Effector CD8-positive, alpha-beta T cell (primary cell): ENCODE results near the gene RNU5D-1.
A peak's percentile ranks its signal among the peaks of the same experiment; 100 is the strongest.
"Not testable (repeated sequence)": the region's sequence is repeated elsewhere in the genome, so short reads cannot be mapped to it uniquely, and the experiment has no call there.

Experiments used
- DNase-seq: peaks from one replicate; lab custom pipeline; 2025; lab: John Stamatoyannopoulos, UW

The RNU5D-1 gene

DNA sequence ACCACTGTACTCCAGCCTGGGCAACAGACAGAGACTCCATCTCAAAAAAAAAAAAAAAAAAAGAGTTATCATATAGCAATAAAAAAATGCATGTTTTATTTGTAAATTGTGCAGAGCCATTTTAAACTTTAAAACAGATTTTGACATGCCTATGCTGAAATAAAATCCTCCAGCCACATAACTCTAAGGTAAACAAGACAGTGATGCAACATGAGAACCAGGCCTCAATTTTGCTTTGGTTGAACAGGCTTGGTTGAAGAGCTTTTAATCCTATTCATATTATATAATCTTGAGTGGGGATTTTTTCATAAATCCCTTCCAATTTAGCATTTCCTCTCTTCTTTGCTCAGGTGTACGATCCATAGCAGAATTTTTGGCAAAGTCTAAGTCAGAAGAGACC is 30.4 kb downstream of the RNU5D-1 start:
- no peak for DNase-seq

DNA sequence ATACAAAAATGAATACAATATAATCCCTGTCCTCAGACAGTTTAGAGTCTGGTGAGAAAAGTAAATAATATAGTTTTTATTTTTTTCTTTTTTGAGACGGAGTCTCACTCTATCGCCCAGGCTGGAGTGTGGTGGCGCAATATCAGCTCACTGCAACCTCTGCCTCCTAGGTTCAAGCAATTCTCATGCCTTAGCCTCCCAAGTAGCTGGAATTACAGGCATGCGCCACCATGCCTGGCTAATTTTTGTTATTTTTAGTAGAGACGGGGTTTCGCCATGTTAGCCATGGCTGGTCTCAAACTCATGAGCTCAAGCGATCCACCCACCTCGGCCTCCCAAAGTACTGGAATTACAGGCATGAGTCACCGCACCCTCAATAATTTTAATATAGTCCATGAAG is 31.6 kb downstream of the RNU5D-1 start:
- not testable (repeated sequence) for DNase-seq

DNA sequence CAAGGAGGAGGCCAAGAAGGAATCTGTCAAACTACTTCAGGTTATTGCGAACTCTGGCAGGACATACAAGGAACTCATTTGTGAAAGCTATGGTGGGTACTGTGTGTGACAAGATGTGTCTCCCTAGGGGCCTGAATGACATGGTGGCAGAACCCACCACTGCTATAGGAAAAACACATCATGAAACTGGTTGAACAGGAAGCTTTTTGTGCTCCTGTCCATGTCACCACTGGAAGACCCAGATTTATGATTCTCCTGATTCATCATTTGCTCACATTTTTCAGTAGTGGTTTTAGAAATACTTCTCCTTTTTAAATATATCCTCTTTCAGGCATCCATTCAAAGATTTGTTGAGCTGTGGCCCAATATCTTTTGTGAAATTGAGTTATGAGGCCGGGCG is 32.8 kb downstream of the RNU5D-1 start:
- no peak for DNase-seq

DNA sequence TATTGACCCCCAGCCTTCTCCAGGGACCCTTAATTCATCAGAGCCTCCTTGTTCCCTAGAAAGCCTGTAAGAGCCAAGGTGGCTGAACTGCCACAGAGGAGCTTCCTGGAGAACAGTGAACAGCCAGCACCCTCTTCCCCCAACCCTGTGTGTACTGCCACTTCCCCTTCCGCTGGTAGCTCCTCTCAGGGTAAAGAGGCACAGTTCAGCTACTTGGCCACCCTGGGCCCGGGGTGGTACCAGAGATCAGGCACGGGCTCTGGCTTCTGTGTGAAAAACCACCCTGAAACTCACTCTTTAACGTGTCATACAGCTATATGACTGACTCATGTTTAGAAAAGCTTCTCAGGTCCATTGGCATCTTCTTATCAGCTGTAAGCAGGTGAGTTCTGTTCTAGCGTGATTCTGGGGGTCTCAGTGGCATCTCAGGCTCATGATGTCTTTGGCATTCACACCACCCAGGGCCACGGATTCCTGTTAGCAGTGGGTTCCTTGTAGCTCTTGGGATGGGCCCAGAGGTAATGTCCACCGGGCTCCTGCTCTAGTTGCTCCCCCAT is 34.1 kb downstream of the RNU5D-1 start:
- peak; percentile 10 for DNase-seq

DNA sequence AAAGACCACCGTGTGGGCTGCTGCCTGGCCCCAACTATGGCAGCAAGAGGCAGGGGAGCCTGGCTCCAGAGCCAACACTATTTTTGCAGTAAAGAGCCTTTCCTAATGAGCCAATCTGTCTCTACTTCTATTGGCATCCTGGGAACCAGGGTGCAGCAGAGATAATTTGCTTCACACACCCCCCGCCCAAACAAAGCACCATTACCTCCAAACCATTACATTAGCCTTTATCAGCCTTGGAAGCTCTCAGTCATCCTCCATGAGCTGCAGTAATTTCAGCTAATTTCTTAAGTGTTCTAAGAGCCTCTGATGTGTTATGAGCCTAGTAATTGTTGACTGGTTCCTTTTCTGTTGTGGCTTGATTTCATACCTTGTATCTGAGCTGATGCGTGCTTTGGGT is 34.9 kb downstream of the RNU5D-1 start:
- no peak for DNase-seq

DNA sequence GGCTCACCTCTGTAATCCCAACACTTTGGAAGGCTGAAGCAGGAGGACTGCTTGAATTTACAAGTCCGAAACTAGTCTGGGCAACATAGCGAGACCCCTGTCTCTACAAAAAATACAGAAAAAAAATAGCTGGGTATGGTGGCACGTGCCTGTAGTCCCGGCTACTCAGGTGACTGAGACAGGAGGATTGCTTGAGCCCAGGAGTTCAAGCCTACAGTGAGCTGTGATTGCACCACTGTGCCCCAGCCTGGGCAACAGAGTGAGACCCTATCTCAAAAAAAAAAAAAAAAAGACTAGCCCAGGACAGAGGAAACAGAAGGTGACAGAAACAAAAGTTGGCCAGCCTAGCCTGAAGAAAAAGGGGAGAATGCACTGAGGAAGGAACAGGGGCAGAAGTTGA is 35.3 kb downstream of the RNU5D-1 start:
- DNase-seq, result no peak

DNA sequence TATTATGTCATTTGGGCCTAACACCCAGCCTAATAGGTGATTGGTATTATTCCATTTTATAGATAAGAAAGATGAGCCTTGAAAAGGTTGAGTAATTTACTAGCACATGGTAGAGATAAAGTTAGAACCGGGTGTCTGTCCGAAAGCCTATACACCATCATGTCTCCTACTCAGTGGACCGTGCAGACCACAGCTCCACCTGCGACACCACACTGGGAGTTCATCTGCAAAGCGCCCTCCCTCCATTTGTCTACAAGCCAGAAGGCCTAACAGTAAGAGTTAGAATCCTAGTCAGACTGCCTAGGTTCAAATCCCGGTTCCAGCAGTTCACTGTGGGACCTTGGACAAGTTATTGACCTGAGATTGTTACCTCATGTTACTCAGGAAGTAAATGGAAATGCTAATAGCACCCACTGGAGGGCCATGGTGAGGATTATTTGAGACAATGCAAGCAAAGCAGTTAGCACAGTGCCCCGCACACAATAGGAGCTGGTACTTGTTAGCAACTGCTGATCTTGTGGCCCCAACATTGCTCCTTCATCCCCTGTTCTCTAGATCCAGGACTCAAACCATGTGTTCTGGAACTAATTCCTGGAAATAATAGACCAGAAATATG is 36.0 kb downstream of the RNU5D-1 start:
- no peak for DNase-seq

DNA sequence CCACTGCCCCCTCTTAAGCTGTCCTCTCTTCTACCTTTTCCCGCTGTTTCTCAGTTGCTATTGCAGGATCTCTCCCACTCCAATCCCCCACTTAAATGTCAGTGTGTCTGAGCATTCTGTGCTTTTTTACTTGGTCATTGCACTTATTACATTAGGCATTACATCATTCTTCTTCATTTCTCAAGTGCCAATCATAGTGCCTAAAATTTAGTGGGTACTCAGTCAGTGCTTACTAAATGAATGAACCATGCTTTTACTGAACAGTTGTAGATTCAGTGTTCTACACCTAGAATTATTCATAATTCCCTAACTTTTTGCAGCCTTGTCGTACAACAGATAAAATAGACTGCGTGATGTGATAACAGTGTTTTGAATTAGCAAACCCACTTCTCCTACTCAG is 37.1 kb downstream of the RNU5D-1 start:
- no peak for DNase-seq

DNA sequence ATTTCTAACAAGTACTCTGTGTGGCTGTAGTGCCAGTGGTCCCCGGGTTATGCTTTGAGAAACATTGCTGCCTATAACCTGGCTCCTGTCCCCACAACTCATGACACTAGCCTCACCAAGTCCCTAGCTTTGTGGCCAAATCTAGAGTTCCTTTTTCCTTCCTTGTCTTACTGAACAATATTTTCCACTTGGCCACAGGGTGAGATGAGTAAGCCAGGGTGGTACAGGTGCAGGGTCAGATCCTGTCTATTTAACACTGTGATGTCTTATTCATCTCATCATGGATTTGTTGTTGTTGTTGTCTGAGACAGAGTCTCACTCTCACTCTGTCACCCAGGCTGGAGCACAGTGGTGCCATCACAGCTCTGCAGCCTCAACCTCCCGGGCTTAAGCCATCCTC is 37.8 kb downstream of the RNU5D-1 start:
- DNase-seq, result no peak

DNA sequence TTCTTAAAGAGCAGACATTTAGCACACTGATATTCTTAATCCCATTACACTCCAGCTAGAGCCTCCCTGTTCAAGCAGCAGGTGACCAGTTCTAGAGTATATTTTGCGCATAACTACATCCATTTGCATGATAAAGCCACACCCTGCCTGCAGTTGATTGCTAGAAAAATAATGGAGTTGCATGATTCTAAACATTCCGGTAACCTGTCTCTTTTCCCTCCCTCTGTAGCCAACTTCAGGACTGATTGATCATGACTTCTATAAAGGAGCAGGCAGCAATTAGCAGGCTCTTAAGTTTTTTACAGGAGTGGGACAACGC is 41.6 kb downstream of the RNU5D-1 start:
- no peak for DNase-seq

DNA sequence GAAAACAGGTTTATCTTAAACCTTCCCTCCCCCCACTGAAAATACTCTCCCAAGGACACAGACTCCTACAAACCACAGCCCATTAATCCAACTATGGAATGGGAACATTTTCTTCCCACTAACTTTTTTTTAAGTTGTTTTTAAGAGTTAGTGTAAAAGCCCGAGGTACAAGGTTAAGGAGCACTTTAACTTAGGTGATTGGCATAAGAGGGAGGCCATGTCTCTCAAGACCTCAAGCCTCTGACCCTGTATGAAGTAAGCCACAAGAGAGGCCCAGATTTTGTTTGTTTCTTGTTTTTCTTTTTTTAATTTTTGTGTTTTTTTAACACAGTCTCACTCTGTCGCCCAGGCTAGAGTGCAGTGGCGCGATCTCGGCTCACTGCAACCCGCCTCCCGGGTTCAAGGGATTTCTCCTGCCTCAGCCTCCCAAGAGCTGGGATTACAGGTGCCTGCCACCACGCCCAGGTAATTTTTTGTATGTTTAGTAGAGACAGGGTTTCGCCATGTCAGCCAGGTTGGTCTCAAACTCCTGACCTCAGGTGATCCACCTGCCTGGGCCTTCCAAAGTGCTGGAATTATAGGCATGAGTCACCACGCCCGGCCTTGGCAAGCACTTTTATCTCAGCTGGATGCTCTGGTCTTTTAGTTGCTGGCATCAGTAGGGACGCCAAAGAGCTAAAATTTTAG is 42.1 kb downstream of the RNU5D-1 start:
- no peak for DNase-seq

DNA sequence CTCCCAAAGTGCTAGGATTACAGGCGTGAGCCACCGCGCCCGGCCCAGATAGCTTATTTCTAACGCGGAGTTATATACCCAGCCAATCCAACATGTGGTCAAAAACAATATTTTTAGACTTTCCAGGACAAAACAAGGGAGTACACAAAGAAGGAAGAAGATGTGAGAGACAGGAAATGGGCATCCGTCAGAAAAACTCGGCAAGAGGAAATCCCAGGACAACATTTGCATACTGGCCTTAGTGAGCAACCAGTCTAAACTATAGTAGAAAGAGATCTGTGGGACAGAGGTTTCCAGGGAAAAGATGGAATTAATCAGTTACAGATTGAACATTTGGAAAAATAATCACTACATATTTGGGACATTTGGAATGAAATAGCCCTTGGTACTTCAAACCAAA is 45.1 kb downstream of the RNU5D-1 start:
- no peak for DNase-seq

DNA sequence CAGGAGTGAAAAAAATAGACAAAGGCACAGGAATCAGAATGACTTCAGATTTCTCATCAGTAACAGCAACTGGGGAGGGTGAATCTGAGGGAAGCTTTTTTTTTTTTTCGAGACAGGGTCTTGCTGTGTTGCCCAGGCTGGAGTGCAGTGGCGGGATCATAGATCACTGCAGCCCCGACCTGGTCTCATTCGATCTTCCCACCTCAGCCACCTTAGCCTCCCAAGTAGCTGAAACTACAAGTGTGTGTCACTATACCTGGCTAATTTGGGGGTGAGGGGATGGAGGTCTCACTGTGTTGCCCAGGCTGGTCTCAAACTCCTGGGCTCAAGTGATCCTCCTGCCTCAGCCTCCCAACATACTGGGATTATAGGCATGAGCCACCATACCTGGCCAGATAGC is 45.8 kb downstream of the RNU5D-1 start:
- no peak for DNase-seq

DNA sequence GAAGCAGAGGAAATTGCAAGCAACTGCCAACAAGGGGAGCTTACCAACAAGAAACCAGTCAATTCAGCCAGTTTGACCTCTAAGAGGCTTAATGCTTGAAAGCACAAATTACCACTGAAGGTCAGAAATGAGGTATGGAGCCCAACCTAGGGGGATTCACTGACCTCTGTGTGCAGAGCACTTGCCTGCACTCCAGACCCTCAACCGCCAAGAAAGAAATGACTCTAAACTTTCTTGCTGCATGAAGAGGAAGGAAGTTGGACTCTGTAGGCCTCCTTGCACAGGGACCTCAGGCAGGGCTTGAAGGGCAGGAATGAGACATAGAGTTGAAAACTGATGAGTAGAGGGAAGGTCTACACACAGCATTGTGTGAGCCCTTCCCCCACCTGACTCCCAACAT is 46.4 kb downstream of the RNU5D-1 start:
- DNase-seq, result no peak

DNA sequence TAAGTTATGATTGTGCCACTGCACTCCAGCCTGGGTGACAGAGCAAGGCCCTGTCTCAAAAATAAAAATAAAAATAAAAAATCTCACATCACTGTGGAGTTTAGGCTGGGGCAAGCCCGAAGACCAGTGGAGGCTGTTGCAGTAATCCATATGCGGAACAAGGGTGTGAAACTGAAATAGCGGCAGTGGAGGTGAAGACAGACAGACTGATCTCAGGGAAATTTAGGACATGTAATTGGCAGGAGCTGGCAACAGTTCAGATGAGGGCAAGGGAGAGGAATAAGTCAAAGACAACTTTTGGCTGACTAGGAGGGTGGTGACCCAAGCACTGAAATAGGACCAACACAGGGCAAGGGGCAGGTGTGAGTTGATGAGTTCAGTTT is 48.1 kb downstream of the RNU5D-1 start:
- no peak for DNase-seq

DNA sequence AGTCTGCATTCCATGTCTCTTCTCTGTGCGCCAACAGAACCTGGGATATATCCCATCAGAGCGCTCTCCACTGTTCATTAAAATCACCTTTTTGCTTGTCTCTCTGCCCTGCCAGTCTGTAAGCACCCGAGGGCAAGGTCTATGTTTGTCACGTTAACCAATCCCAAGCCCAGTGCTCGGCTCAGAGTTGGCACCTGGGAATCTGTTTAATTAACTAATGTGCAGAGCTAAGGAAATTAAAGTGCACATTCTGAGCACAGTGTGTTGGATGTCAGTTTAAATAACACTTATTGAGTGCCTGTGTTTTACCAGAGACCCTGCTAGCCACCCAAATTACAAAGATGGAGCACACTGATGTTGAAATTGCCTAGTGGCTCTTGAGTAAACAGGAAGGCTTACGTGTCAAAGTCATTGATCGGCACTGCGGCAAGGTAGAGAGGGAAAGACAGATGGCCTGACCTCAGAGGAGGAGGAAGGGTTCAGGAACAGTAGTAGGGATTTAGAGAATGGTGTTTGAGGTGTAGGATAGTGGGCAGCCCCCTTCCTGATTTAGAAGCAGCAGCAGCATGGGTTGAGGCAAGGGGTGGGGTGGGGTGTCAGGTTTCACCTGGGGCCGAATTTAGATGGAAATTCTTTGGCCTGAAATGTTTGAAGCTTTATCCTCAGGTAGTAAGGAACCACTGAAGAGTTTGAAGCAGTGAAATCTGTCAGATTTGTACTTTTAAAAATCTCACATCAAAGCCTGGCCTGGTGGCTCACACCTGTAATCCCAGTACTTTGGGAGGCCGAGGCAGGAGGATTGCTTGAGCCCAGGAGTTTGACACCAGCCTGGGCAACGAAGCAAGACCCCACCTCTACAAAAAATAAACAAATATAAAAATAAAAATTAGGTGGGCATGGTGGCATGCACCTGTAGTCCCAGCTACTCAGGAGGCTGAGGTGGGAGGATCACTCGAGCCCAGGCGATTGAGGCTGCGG is 48.8 kb downstream of the RNU5D-1 start:
- no peak for DNase-seq
